Astrocyte (in vitro differentiated cells and primary cell): Measurements from ENCODE around the gene CHN2.

Experiments
- CTCF ChIP-seq: IDR thresholded peaks from 2 replicates; pipeline ENCODE4 v1.5.1; 2011; ENCODE audit warnings: low read depth, mild to moderate bottlenecking, inconsistent platforms, low read length, moderate library complexity; ENCODE audit not compliant: insufficient read depth
- EZH2 ChIP-seq: IDR thresholded peaks from 2 replicates; pipeline ENCODE4 v1.6.1; 2012; ENCODE audit warnings: mild to moderate bottlenecking, low read length, inconsistent platforms; ENCODE audit not compliant: insufficient read depth

GRCh38 chr7:29337546-29338116 lies 143.1 kb downstream of the CHN2 start:
- no peak for TF ChIP-seq CTCF
- TF ChIP-seq EZH2 = no peak
